Stimulated activated CD4-positive, alpha-beta T cell treated with anti-CD3 and anti-CD28 coated beads, Interleukin-12 subunit alpha, Interleukin-12 subunit beta, amount 100 ng/mL, for 24 hours (primary cell): ENCODE data around the gene HCAR2.
"Not testable (repeated sequence)": the region's sequence is repeated elsewhere in the genome, so short reads cannot be mapped to it uniquely, and the experiment has no call there.

Experiments
- DNase-seq, 2 experiments: peaks; one replicate each; pipeline ENCODE4 v3.0.0-alpha.2; 2020; ENCODE audit warnings: low read depth in 2 of 2

Gene HCAR2

GRCh38 chr12:122702890-122703611 is at the start of gene HCAR2:
Gene HCAR2, minus strand, starts transcription at chr12:122703357. Its CDS starts 74 bp downstream, at chr12:122703283.
- not testable (repeated sequence) for DNase-seq

GRCh38 chr12:122752464-122753318 is 49.5 kb upstream of the HCAR2 start, which contains the start of gene DENR:
Gene DENR, plus strand, starts transcription at chr12:122752824. Its CDS starts 878 bp downstream, at chr12:122753702.
- DNase-seq = peak; percentile 98 to 99

GRCh38 chr12:122750781-122751515 is 47.8 kb upstream of the HCAR2 start:
- not testable (repeated sequence) for DNase-seq

GRCh38 chr12:122749569-122750332 is 46.6 kb upstream of the HCAR2 start:
- DNase-seq = no peak

- no peak for DNase-seq
Observed at GRCh38 chr12:122747224-122748135, 44.3 kb upstream of the HCAR2 start.

- no peak for DNase-seq
Observed at GRCh38 chr12:122743895-122744525, 40.9 kb upstream of the HCAR2 start.

- no peak for DNase-seq
Observed at GRCh38 chr12:122740351-122740750, 37.2 kb upstream of the HCAR2 start.

GRCh38 chr12:122738571-122738970 is 35.4 kb upstream of the HCAR2 start:
- DNase-seq = no peak

GRCh38 chr12:122732611-122733010 is 29.5 kb upstream of the HCAR2 start:
- no peak for DNase-seq

GRCh38 chr12:122732170-122732569 is 29.0 kb upstream of the HCAR2 start:
- DNase-seq = no peak

GRCh38 chr12:122730215-122731014 is 27.3 kb upstream of the HCAR2 start, which contains the start of gene HCAR1:
Gene HCAR1, minus strand, starts transcription at chr12:122730844. Its CDS starts 505 bp downstream, at chr12:122730339.
- peak in 1 of 2 experiments; percentile 54 for DNase-seq

- no peak for DNase-seq
Observed at GRCh38 chr12:122729583-122730214, 26.5 kb upstream of the HCAR2 start.

- no peak for DNase-seq
Observed at GRCh38 chr12:122726080-122726558, 23.0 kb upstream of the HCAR2 start.

GRCh38 chr12:122725452-122726079 is 22.4 kb upstream of the HCAR2 start:
- no peak for DNase-seq

- DNase-seq = no peak
Observed at GRCh38 chr12:122724641-122725243, 21.6 kb upstream of the HCAR2 start.

GRCh38 chr12:122722387-122722786 is 19.2 kb upstream of the HCAR2 start:
- no peak for DNase-seq

GRCh38 chr12:122721057-122721545 is 17.9 kb upstream of the HCAR2 start:
- DNase-seq = no peak
